ENCODE data around the gene MDC1. TPM values are rescaled to one million over a fixed set of nuclear protein-coding genes. Genes with fewer than 3 reads are reported as not detected.

MDC1 gene
- polyA plus RNA-seq, 1 donor from 2014 or later, result 8.1 TPM

- Histone ChIP-seq H3K27me3 (ENCODE audit: insufficient read depth, low read depth, low read length) (no peaks in the 10 kb centered on the region), H3K9me3 (ENCODE audit: low read length) (no peaks in the 10 kb centered on the region), H3K27ac (ENCODE audit: low read length) (peak overlapping the region; percentile 94), H3K36me3 (ENCODE audit: insufficient read depth, low read length) (no peaks in the 10 kb centered on the region), H3K9me2 (ENCODE audit: insufficient read depth, low read length) (no peaks in the 10 kb centered on the region), H4K20me1 (ENCODE audit: insufficient read depth) (peaks cover 28% of the 10 kb centered on the region), H3K4me3 (ENCODE audit: low read length) (peak overlapping the region; percentile 99), H3K4me2 (ENCODE audit: low read length) (peak overlapping the region; percentile 95), H3K79me2 (replicated peaks; ENCODE audit: insufficient read depth, low read length) (peaks cover 76% of the 10 kb centered on the region), H3F3A (ENCODE audit: insufficient read depth, low read length, poor library complexity, severe bottlenecking) (no peaks in the 10 kb centered on the region), H2AFZ (ENCODE audit: low read depth, low read length) (peak overlapping the region; percentile 85), H3K9ac (ENCODE audit: low read length) (peak overlapping the region; percentile 100)
- peak; percentile 88 for TF ChIP-seq POLR2AphosphoS5 (IDR thresholded peaks at IDR 0.05)
- peak; percentile 22 for TF ChIP-seq SMC3 (conservative IDR thresholded peaks at IDR 0.05; ENCODE audit: poor library complexity)
- TF ChIP-seq REST (IDR thresholded peaks at IDR 0.05; ENCODE audit: borderline replicate concordance), result peak; percentile 32
- peak; percentile 49 for TF ChIP-seq EP300 (conservative IDR thresholded peaks at IDR 0.05; ENCODE audit: poor library complexity, severe bottlenecking)
- TF ChIP-seq RAD21 (conservative IDR thresholded peaks at IDR 0.05), result no peak
- peak; percentile 66 for TF ChIP-seq MXI1 (conservative IDR thresholded peaks at IDR 0.05; ENCODE audit: poor library complexity, severe bottlenecking)
- TF ChIP-seq EZH2 (IDR thresholded peaks at IDR 0.05; ENCODE audit: borderline replicate concordance, insufficient read depth, low read length, poor library complexity, severe bottlenecking), result no peak
- TF ChIP-seq CTCF (IDR thresholded peaks at IDR 0.05; ENCODE audit: poor library complexity, severe bottlenecking), result no peak
- TF ChIP-seq TAF1 (IDR thresholded peaks at IDR 0.05; ENCODE audit: low read depth), result peak; percentile 77
Observed at GRCh38 chr6:30686908-30687658, 30.0 kb downstream of the MDC1 start.

GRCh38 chr6:30686009-30686907 is 30.8 kb downstream of the MDC1 start, which contains the start of gene PPP1R18:
Gene PPP1R18 (minus strand): TSS chr6:30686645. CDS start chr6:30686018, 627 bp downstream.
- Histone ChIP-seq H3K36me3 (ENCODE audit: insufficient read depth, low read length) (no peaks in the 10 kb centered on the region), H3K9me2 (ENCODE audit: insufficient read depth, low read length) (no peaks in the 10 kb centered on the region), H2AFZ (ENCODE audit: low read depth, low read length) (peak within 1 kb of the TSS; percentile 85), H3K9me3 (ENCODE audit: low read length) (no peaks in the 10 kb centered on the region), H3K27ac (ENCODE audit: low read length) (peak within 1 kb of the TSS; percentile 94), H3K79me2 (replicated peaks; ENCODE audit: insufficient read depth, low read length) (peaks cover 83% of the 10 kb centered on the region), H3K4me3 (ENCODE audit: low read length) (peak within 1 kb of the TSS; percentile 99), H4K20me1 (ENCODE audit: insufficient read depth) (peaks cover 34% of the 10 kb centered on the region), H3K27me3 (ENCODE audit: insufficient read depth, low read depth, low read length) (no peaks in the 10 kb centered on the region), H3K9ac (ENCODE audit: low read length) (peak within 1 kb of the TSS; percentile 100), H3K4me2 (ENCODE audit: low read length) (peak within 1 kb of the TSS; percentile 95), H3F3A (ENCODE audit: insufficient read depth, low read length, poor library complexity, severe bottlenecking) (no peaks in the 10 kb centered on the region)
- TF ChIP-seq EZH2 (IDR thresholded peaks at IDR 0.05; ENCODE audit: borderline replicate concordance, insufficient read depth, low read length, poor library complexity, severe bottlenecking) (no peak), SMC3 (conservative IDR thresholded peaks at IDR 0.05; ENCODE audit: poor library complexity) (no peak), TAF1 (IDR thresholded peaks at IDR 0.05; ENCODE audit: low read depth) (no peak), MXI1 (conservative IDR thresholded peaks at IDR 0.05; ENCODE audit: poor library complexity, severe bottlenecking) (no peak), REST (IDR thresholded peaks at IDR 0.05; ENCODE audit: borderline replicate concordance) (no peak), CTCF (IDR thresholded peaks at IDR 0.05; ENCODE audit: poor library complexity, severe bottlenecking) (no peak)

All from neural cell (in vitro differentiated cells).